Kidney (tissue), 14 donors: ENCODE data around the gene PIGT. TPM values are rescaled to one million over a fixed set of nuclear protein-coding genes. Genes with fewer than 3 reads are reported as not detected.

Experiments used
- DNase-seq, 5 donors: peaks; one replicate each; pipeline ENCODE4 v3.0.0-alpha.2; 2013 to 2020
- FAIRE-seq: peaks from 2 replicates; lab custom pipeline; 2012; peaks lifted over from hg19 to GRCh38; lab: Jason Lieb, UNC
- H3K27ac ChIP-seq, 2 donors: one replicate each; pipeline ENCODE4 v1.7.0; 2013; ENCODE audit warnings: low read depth in 2 of 2, low read length in 2 of 2, inconsistent platforms in 1 of 2
- H3K27me3 ChIP-seq: one replicate; pipeline ENCODE4 v1.7.1; 2013; ENCODE audit warnings: low read length, inconsistent platforms; ENCODE audit not compliant: control insufficient read depth, insufficient read depth
- H3K36me3 ChIP-seq, 3 donors: one replicate each; pipeline versions ENCODE4 v1.7.0 to v1.7.1; 2013; ENCODE audit warnings: low read length in 3 of 3, control low read depth in 1 of 3, inconsistent platforms in 1 of 3; ENCODE audit not compliant: insufficient read depth in 3 of 3, control insufficient read depth in 2 of 3
- H3K4me1 ChIP-seq, 3 donors: one replicate each; pipeline versions ENCODE4 v1.7.0 to v1.7.1; 2013; ENCODE audit warnings: low read length in 3 of 3, inconsistent platforms in 1 of 3, low read depth in 1 of 3; ENCODE audit not compliant: control insufficient read depth in 2 of 3, insufficient read depth in 2 of 3
- H3K4me3 ChIP-seq, 3 donors: one replicate each; pipeline versions ENCODE4 v1.7.0 to v1.8.1; 2013; ENCODE audit warnings: low read length in 3 of 3, control low read depth in 1 of 3, inconsistent platforms in 1 of 3
- H3K9ac ChIP-seq, 3 donors: one replicate each; pipeline versions ENCODE4 v1.7.0 to v1.7.1; 2013; ENCODE audit warnings: low read length in 3 of 3, control low read depth in 1 of 3, inconsistent platforms in 1 of 3
- H3K9me3 ChIP-seq, 3 donors: one replicate each; pipeline versions ENCODE4 v1.7.0 to v1.7.1; 2013; ENCODE audit warnings: low read length in 3 of 3, control low read depth in 1 of 3, inconsistent platforms in 1 of 3; ENCODE audit not compliant: control insufficient read depth in 2 of 3, insufficient read depth in 1 of 3
- intact Hi-C: fragments of 100-400 bp; cut with DNase I; formaldehyde crosslinking; loops from one replicate; pipeline ENCODE4 v1.11.1; 2022
- polyA plus RNA-seq: library from polyadenylated mRNA; stranded (reverse); fragments of 350-450 nt; fragmentation: Illumina TruSeq; extraction: RNeasy Lipid Tissue Mini Kit (QIAGEN cat#74804); gene quantifications from one replicate; pipeline ENCODE4 v1.2.3, GENCODE V29; 2014; ENCODE audit warnings: low read depth, low replicate concordance; ENCODE audit not compliant: insufficient read depth
- total RNA-seq: library from RNA; stranded (reverse); fragmentation: NEBNext Ultra II Directional; extraction: Animal tissue kit (Norgen Biotek cat#: 25700); gene quantifications from one replicate; pipeline ENCODE4 v1.2.1, GENCODE V29; 2021
- TF ChIP-seq, protein P1 (sequence below): IDR thresholded peaks from 3 replicates; pipeline ENCODE4 v1.5.1; 2012; ENCODE audit warnings: mild to moderate bottlenecking, moderate library complexity, borderline replicate concordance; ENCODE audit not compliant: insufficient read depth; ENCODE audit errors: extremely low read depth
- donor health status: control.
- donor health status: control.
- donor health status: control.
- donor health status: control.
- donor health status: control.
- donor health status: DM: yes; HTN: yes; CAD: no.
- donor health status: Normal renal cell carcinoma (clear cell type).

The PIGT gene
- total and polyA plus RNA-seq, 2 donors from 2014 or later = 90.9 to 95.0 TPM

GRCh38 chr20:45407783-45408645 is 7.9 kb upstream of the PIGT start, which contains the start of gene DBNDD2:
TSS of gene DBNDD2 (plus strand) at chr20:45408289. CDS start at chr20:45408468, 179 bp downstream.
- no peak for DNase-seq
- Histone ChIP-seq H3K4me3 (peak within 1 kb of the TSS in 2 of 3 donors; percentile 77 to 78), H3K9me3 (no peaks in the 10 kb centered on the region), H3K36me3 (peaks cover 0 to 6% (median 0%) of the 10 kb centered on the region in 3 donors), H3K4me1 (peaks cover 0 to 9% (median 0%) of the 10 kb centered on the region in 3 donors), H3K27ac (peak within 1 kb of the TSS; percentile 82 to 83), H3K27me3 (no peaks in the 10 kb centered on the region), H3K9ac (peak within 1 kb of the TSS in 2 of 3 donors; percentile 79 to 89)
- TF ChIP-seq, protein P1, sequence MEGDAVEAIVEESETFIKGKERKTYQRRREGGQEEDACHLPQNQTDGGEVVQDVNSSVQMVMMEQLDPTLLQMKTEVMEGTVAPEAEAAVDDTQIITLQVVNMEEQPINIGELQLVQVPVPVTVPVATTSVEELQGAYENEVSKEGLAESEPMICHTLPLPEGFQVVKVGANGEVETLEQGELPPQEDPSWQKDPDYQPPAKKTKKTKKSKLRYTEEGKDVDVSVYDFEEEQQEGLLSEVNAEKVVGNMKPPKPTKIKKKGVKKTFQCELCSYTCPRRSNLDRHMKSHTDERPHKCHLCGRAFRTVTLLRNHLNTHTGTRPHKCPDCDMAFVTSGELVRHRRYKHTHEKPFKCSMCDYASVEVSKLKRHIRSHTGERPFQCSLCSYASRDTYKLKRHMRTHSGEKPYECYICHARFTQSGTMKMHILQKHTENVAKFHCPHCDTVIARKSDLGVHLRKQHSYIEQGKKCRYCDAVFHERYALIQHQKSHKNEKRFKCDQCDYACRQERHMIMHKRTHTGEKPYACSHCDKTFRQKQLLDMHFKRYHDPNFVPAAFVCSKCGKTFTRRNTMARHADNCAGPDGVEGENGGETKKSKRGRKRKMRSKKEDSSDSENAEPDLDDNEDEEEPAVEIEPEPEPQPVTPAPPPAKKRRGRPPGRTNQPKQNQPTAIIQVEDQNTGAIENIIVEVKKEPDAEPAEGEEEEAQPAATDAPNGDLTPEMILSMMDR = no peak
- intact Hi-C loops = no loop called here
- no peak for FAIRE-seq

GRCh38 chr20:45408646-45409213 is 7.2 kb upstream of the PIGT start:
- no peak overlapping the region for H3K4me3 ChIP-seq
- TF ChIP-seq, protein P1 = no peak
- no peak for DNase-seq
- intact Hi-C loops = no loop called here
- H3K27ac ChIP-seq = no peak overlapping the region
- H3K9ac ChIP-seq = no peak overlapping the region
- no peaks in the 10 kb centered on the region for H3K27me3 ChIP-seq
- H3K4me1 ChIP-seq = peaks cover 0 to 9% (median 0%) of the 10 kb centered on the region in 3 donors
- peaks cover 0 to 6% (median 0%) of the 10 kb centered on the region in 3 donors for H3K36me3 ChIP-seq
- no peak for FAIRE-seq
- no peaks in the 10 kb centered on the region for H3K9me3 ChIP-seq

- Histone ChIP-seq H3K9me3 (no peaks in the 10 kb centered on the region), H3K36me3 (peaks cover 0 to 6% (median 0%) of the 10 kb centered on the region in 3 donors), H3K27ac (no peak overlapping the region), H3K4me1 (peaks cover 0 to 9% (median 0%) of the 10 kb centered on the region in 3 donors), H3K9ac (no peak overlapping the region), H3K4me3 (no peak overlapping the region), H3K27me3 (no peaks in the 10 kb centered on the region)
- TF ChIP-seq, protein P1 = no peak
- intact Hi-C loops = no loop called here
- FAIRE-seq (no peak), DNase-seq (no peak)
Observed at GRCh38 chr20:45409521-45410272, 6.2 kb upstream of the PIGT start.
